Transverse colon (tissue), 4 donors: ENCODE measurements around the gene ZNF385D. TPM values are rescaled to one million over a fixed set of nuclear protein-coding genes. Genes with fewer than 3 reads are reported as not detected.

Source experiments
- DNase-seq: peaks from one replicate; pipeline ENCODE4 v3.0.0-alpha.2; 2019
- H3K27ac ChIP-seq, 4 donors: fragments of 200-600 bp; sonication (generic); 2 replicates each; pipeline ENCODE4 v1.5.1; 2016 to 2018; ENCODE audit warnings: inconsistent platforms in 4 of 4
- H3K27me3 ChIP-seq: fragments of 200-600 bp; sonication (generic); 2 replicates; pipeline ENCODE4 v1.5.1; 2017; ENCODE audit warnings: inconsistent platforms
- H3K36me3 ChIP-seq, 4 donors: fragments of 200-600 bp; sonication (generic); 2 replicates each; pipeline ENCODE4 v1.5.1; 2017 to 2019; ENCODE audit warnings: inconsistent platforms in 4 of 4
- H3K4me1 ChIP-seq, 4 donors: fragments of 200-600 bp; sonication (generic); 2 replicates each; pipeline ENCODE4 v1.5.1; 2017 to 2020; ENCODE audit warnings: inconsistent platforms in 4 of 4
- H3K4me3 ChIP-seq, 4 donors: fragments of 200-600 bp; sonication (generic); 1 replicate in 1 of 4; 2 replicates in 3 of 4; pipeline versions ENCODE4 v1.5.1 to v1.6.1; 2017 to 2019; ENCODE audit warnings: inconsistent platforms in 4 of 4
- H3K9me3 ChIP-seq, 2 donors: fragments of 200-600 bp; sonication (generic); 2 replicates each; pipeline ENCODE4 v1.5.1; 2017 to 2019; ENCODE audit warnings: inconsistent platforms in 2 of 2
- CTCF ChIP-seq, 5 experiments: fragments of 200-600 bp in 3 of 5; fragments of 450-650 bp in 2 of 5; sonication (generic) in 3 of 5; IDR thresholded peaks; 1 replicate in 2 of 5; 2 replicates in 3 of 5; pipeline ENCODE4 v1.5.1; 2016 to 2017; ENCODE audit warnings: antibody characterized with exemption in 5 of 5, inconsistent platforms in 3 of 5, mild to moderate bottlenecking in 2 of 5, moderate library complexity in 1 of 5
- EP300 ChIP-seq: sonication (generic); formaldehyde crosslinking; IDR thresholded peaks from one replicate; pipeline ENCODE4 v1.6.1; 2017; ENCODE audit warnings: antibody characterized with exemption, low read depth
- POLR2A ChIP-seq: fragments of 450-650 bp; IDR thresholded peaks from one replicate; pipeline ENCODE4 v1.6.1; 2016; ENCODE audit warnings: antibody characterized with exemption, mild to moderate bottlenecking, moderate library complexity
- POLR2AphosphoS5 ChIP-seq, 3 donors: sonication (generic); formaldehyde crosslinking; IDR thresholded peaks; one replicate each; pipeline ENCODE4 v1.6.1; 2016; ENCODE audit warnings: antibody characterized with exemption in 3 of 3
- WGBS, 2 donors: methylation state at CpG; one replicate each; pipeline ENCODE4 v1.1.5; 2018; ENCODE audit warnings: low coverage in 1 of 2; 5-methylcytosine and 5-hydroxymethylcytosine counted together
- in situ Hi-C, 4 donors: fragments of 200-750 bp; cut with MboI; loops; one replicate each; pipeline versions ENCODE4 v1.15.0 to v1.15.1; 2017; ENCODE audit warnings: low sequenced_read_pairs in 3 of 4, low pct_ligation_motif_present in 1 of 4, low pct_unique_long_range_greater_than_20kb in 1 of 4
- intact Hi-C: fragments of 100-400 bp; cut with DNase I; formaldehyde crosslinking; loops from one replicate; pipeline ENCODE4 v1.15.1; 2023; ENCODE audit warnings: low total_unique reads
- total RNA-seq, 4 donors: library from RNA; depleted of rRNA; stranded (reverse); fragments of >200 nt; gene quantifications; one replicate each; pipeline ENCODE4 v1.1.0, GENCODE V29; 2016

Gene ZNF385D
- total RNA-seq, 4 donors from 2014 or later = 0.40 to 0.75 (median 0.52) TPM

- no peak overlapping the region for H3K4me3 ChIP-seq
- no peaks in the 10 kb centered on the region for H3K9me3 ChIP-seq
- whole genome bisulfite sequencing, 2 donors = 62 to 100% methylated on average over 1 of the region's 1 CpG
- TF ChIP-seq POLR2AphosphoS5 (IDR thresholded peaks at IDR 0.05) = no peak
- TF ChIP-seq CTCF (IDR thresholded peaks at IDR 0.05) = no peak
- no peak for TF ChIP-seq POLR2A
- no peak for TF ChIP-seq EP300
- intact Hi-C loops = no loop called here
- no peaks in the 10 kb centered on the region for H3K27me3 ChIP-seq
- in situ Hi-C loops = loop anchor here in 1 of 4 donors (25.0 kb wide), 1 partner anchor 972 kb away; no protein-coding TSS in a partner anchor
- no peak for DNase-seq
- no peaks in the 10 kb centered on the region for H3K36me3 ChIP-seq
- H3K27ac ChIP-seq = no peak overlapping the region
- no peaks in the 10 kb centered on the region for H3K4me1 ChIP-seq
Measured at GRCh38 chr3:21484828-21485144, 266.2 kb downstream of the ZNF385D start.

GRCh38 chr3:21484057-21484827 is 266.8 kb downstream of the ZNF385D start:
- in situ Hi-C loops = loop anchor here in 1 of 4 donors (25.0 kb wide), 1 partner anchor 972 kb away; no protein-coding TSS in a partner anchor
- 68% methylated on average over 5 of the region's 5 CpGs; no CpG with 5 or more reads in 1 of the 2 donors for WGBS, 2 donors
- intact Hi-C loops = no loop called here

GRCh38 chr3:21481991-21482390 is 269.0 kb downstream of the ZNF385D start:
- TF ChIP-seq POLR2A (no peak), CTCF (IDR thresholded peaks at IDR 0.05) (no peak), EP300 (no peak), POLR2AphosphoS5 (IDR thresholded peaks at IDR 0.05) (no peak)
- DNase-seq = no peak
- Histone ChIP-seq H3K36me3 (no peaks in the 10 kb centered on the region), H3K4me3 (no peak overlapping the region), H3K4me1 (no peaks in the 10 kb centered on the region), H3K27ac (no peak overlapping the region), H3K27me3 (no peaks in the 10 kb centered on the region), H3K9me3 (no peaks in the 10 kb centered on the region)
- 60 to 85% methylated on average over 1 of the region's 1 CpG for WGBS, 2 donors
- intact Hi-C loops = no loop called here
- in situ Hi-C loops = loop anchor here in 1 of 4 donors (25.0 kb wide), 1 partner anchor 970 kb away; no protein-coding TSS in a partner anchor

More at GRCh38 chr3:21484057-21484827, 266.8 kb downstream of the ZNF385D start:
- TF ChIP-seq CTCF (IDR thresholded peaks at IDR 0.05) (peak in 3 of 5 experiments; percentile 22 to 32 (median 23)), EP300 (no peak)
- no peaks in the 10 kb centered on the region for H3K4me1 ChIP-seq
- H3K27ac ChIP-seq = no peak overlapping the region
- H3K27me3 ChIP-seq = no peaks in the 10 kb centered on the region
- DNase-seq = peak; percentile 8
- H3K36me3 ChIP-seq = no peaks in the 10 kb centered on the region
- H3K4me3 ChIP-seq = no peak overlapping the region
- no peaks in the 10 kb centered on the region for H3K9me3 ChIP-seq

- no peak overlapping the region for H3K4me3 ChIP-seq
- no peak for DNase-seq
- H3K36me3 ChIP-seq = no peaks in the 10 kb centered on the region
- no peak for TF ChIP-seq POLR2A
- TF ChIP-seq CTCF (IDR thresholded peaks at IDR 0.05) = no peak
- no peak for TF ChIP-seq EP300
- no peak for TF ChIP-seq POLR2AphosphoS5 (IDR thresholded peaks at IDR 0.05)
- intact Hi-C loops (no loop called here), in situ Hi-C loops (loop anchor here in 1 of 4 donors (25.0 kb wide), 1 partner anchor 965 kb away; no protein-coding TSS in a partner anchor)
- no peaks in the 10 kb centered on the region for H3K9me3 ChIP-seq
- H3K27me3 ChIP-seq = no peaks in the 10 kb centered on the region
- no peaks in the 10 kb centered on the region for H3K4me1 ChIP-seq
- H3K27ac ChIP-seq = no peak overlapping the region
Measured at GRCh38 chr3:21477541-21478288, 273.3 kb downstream of the ZNF385D start.
